CD14-positive monocyte (primary cell): ENCODE data around the gene TNNT1. TPM values are rescaled to one million over a fixed set of nuclear protein-coding genes. Genes with fewer than 3 reads are reported as not detected.
"Not testable (repeated sequence)": the region's sequence is repeated elsewhere in the genome, so short reads cannot be mapped to it uniquely, and the experiment has no call there.

Experiments used
- DNase-seq, 3 donors: peaks; one replicate each; pipeline ENCODE4 v3.0.0-alpha.2; 2011 to 2022
- H2AFZ ChIP-seq: 2 replicates; pipeline ENCODE4 v1.6.0; 2012; ENCODE audit warnings: mild to moderate bottlenecking, low read depth, low read length, inconsistent platforms; ENCODE audit not compliant: insufficient read depth, poor library complexity, severe bottlenecking
- H3K27ac ChIP-seq, 2 donors: 1 replicate in 1 of 2; 2 replicates in 1 of 2; pipeline ENCODE4 v1.5.1; 2012 to 2013; ENCODE audit warnings: low read length in 2 of 2, control low read depth in 1 of 2, inconsistent platforms in 1 of 2, low read depth in 1 of 2, mild to moderate bottlenecking in 1 of 2
- H3K27me3 ChIP-seq, 2 donors: one replicate each; pipeline versions ENCODE4 v1.6.0 to v1.6.1; 2011 to 2013; ENCODE audit warnings: low read length in 2 of 2; ENCODE audit not compliant: control insufficient read depth in 2 of 2, insufficient read depth in 2 of 2
- H3K36me3 ChIP-seq, 2 donors: replicated peaks in 1 of 2; 1 replicate in 1 of 2; 2 replicates in 1 of 2; pipeline versions ENCODE4 v1.5.1 to v1.6.1; 2012 to 2013; ENCODE audit warnings: low read length in 2 of 2, control low read depth in 1 of 2, inconsistent platforms in 1 of 2, mild to moderate bottlenecking in 1 of 2; ENCODE audit not compliant: insufficient read depth in 2 of 2, control insufficient read depth in 1 of 2
- H3K4me1 ChIP-seq, 2 donors: 1 replicate in 1 of 2; 2 replicates in 1 of 2; pipeline versions ENCODE4 v1.5.1 to v1.6.1; 2012 to 2013; ENCODE audit warnings: low read length in 2 of 2, control low read depth in 1 of 2, inconsistent platforms in 1 of 2, mild to moderate bottlenecking in 1 of 2, moderate library complexity in 1 of 2; ENCODE audit not compliant: insufficient read depth in 2 of 2, control insufficient read depth in 1 of 2
- H3K4me2 ChIP-seq: replicated peaks from 2 replicates; pipeline ENCODE3; 2012; ENCODE audit warnings: low read length, moderate library complexity, mild to moderate bottlenecking; ENCODE audit not compliant: poor library complexity, severe bottlenecking; ENCODE audit errors: extremely low read depth
- H3K4me3 ChIP-seq, 3 experiments: fragments of 200-600 bp in 1 of 3; sonication (generic) in 1 of 3; replicated peaks in 1 of 3; 1 replicate in 2 of 3; 2 replicates in 1 of 3; pipeline ENCODE4 v1.5.1; 2011 to 2013; ENCODE audit warnings: low read length in 3 of 3, mild to moderate bottlenecking in 3 of 3, control low read depth in 2 of 3, low read depth in 2 of 3, inconsistent platforms in 1 of 3, moderate library complexity in 1 of 3
- H3K79me2 ChIP-seq: 2 replicates; pipeline ENCODE4 v1.6.0; 2012; ENCODE audit warnings: mild to moderate bottlenecking, control low read depth, inconsistent platforms, low read length, moderate library complexity; ENCODE audit not compliant: insufficient read depth
- H3K9ac ChIP-seq: 2 replicates; pipeline ENCODE4 v1.6.0; 2017; ENCODE audit warnings: low read length, mild to moderate bottlenecking; ENCODE audit not compliant: insufficient read depth, poor library complexity, severe bottlenecking
- H3K9me3 ChIP-seq, 2 donors: replicated peaks in 1 of 2; 1 replicate in 1 of 2; 2 replicates in 1 of 2; pipeline versions ENCODE4 v1.5.1 to v1.6.1; 2012 to 2013; ENCODE audit warnings: low read length in 2 of 2, control low read depth in 1 of 2; ENCODE audit not compliant: control insufficient read depth in 1 of 2, insufficient read depth in 1 of 2
- H4K20me1 ChIP-seq: 2 replicates; pipeline ENCODE4 v1.6.0; 2012; ENCODE audit warnings: mild to moderate bottlenecking, low read length, control low read depth, moderate library complexity; ENCODE audit not compliant: insufficient read depth
- H3K27ac Mint-ChIP-seq, 7 donors: one replicate each; pipeline ENCODE4 v1.8.0; 2020; ENCODE audit warnings: mild to moderate bottlenecking in 7 of 7, mixed read lengths in 7 of 7, moderate library complexity in 6 of 7, inconsistent platforms in 2 of 7
- H3K27me3 Mint-ChIP-seq, 3 donors: one replicate each; pipeline ENCODE4 v1.8.0; 2021 to 2022; ENCODE audit warnings: low read depth in 3 of 3, mild to moderate bottlenecking in 3 of 3, mixed read lengths in 3 of 3, moderate library complexity in 3 of 3, inconsistent platforms in 1 of 3
- H3K36me3 Mint-ChIP-seq, 2 donors: one replicate each; pipeline ENCODE4 v1.8.0; 2020; ENCODE audit warnings: mixed read lengths in 2 of 2, inconsistent platforms in 1 of 2, mild to moderate bottlenecking in 1 of 2
- H3K4me1 Mint-ChIP-seq: one replicate; pipeline ENCODE4 v1.8.0; 2020; ENCODE audit warnings: mild to moderate bottlenecking, mixed read lengths
- H3K4me3 Mint-ChIP-seq, 2 donors: one replicate each; pipeline ENCODE4 v1.8.0; 2020; ENCODE audit warnings: mild to moderate bottlenecking in 2 of 2, mixed read lengths in 2 of 2, moderate library complexity in 1 of 2
- H3K9me3 Mint-ChIP-seq, 7 donors: one replicate each; pipeline ENCODE4 v1.8.0; 2020 to 2022; ENCODE audit warnings: mixed read lengths in 7 of 7, mild to moderate bottlenecking in 6 of 7, moderate library complexity in 6 of 7, inconsistent platforms in 2 of 7
- WGBS: methylation state at CpG from one replicate; pipeline ENCODE4 v1.1.5; 2013; ENCODE audit warnings: missing lambda C conversion rate; ENCODE audit not compliant: insufficient coverage; 5-methylcytosine and 5-hydroxymethylcytosine counted together
- intact Hi-C, 2 donors: fragments of 100-400 bp; cut with micrococcal nuclease; formaldehyde crosslinking; loops; one replicate each; pipeline versions ENCODE4 v1.15.0 to v1.15.1; 2023
- polyA plus RNA-seq, 3 donors: library from polyadenylated mRNA; depleted of rRNA in 1 of 3; unstranded in 2 of 3; stranded (reverse) in 1 of 3; fragments of 300-500 nt in 2 of 3; fragments of >200 nt in 1 of 3; fragmentation: Illumina TruSeq in 2 of 3; gene quantifications; 1 replicate in 2 of 3; 2 replicates in 1 of 3; pipeline ENCODE4 v1.2.3, GENCODE V29; 2012 to 2021
- TF ChIP-seq, protein P1 (sequence below): fragments of 200-600 bp; IDR thresholded peaks from one replicate; pipeline ENCODE4 v1.8.0; 2022; ENCODE audit warnings: antibody characterized with exemption, mild to moderate bottlenecking

Gene TNNT1
- polyA plus RNA-seq, 3 donors, result 9.4 to 41.9 (median 9.8) TPM

- H3K27me3 ChIP-seq, result peaks cover 20 to 86% of the 10 kb centered on the region in 2 donors
Measured at GRCh38 chr19:55172741-55173140, 23.7 kb upstream of the TNNT1 start.

DNA sequence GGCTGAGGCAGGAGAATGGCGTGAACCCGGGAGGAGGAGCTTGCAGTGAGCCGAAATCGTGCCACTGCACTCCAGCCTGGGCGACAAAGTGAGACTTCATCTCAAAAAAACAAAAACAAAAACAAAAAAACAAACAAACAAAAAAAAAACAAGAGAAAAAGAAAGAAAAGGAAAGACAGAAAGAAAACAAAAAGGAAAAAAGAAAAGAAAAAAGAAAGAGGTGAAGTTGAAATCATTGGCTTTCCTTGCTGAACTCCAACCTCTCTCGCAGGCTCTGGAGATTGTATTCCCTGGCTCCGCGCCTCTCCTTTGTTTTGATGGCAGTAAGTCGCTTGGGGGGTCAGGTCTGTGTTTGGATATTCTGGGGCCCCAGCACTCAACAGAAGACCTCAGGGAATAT, 23.3 kb upstream of the TNNT1 start:
- Histone ChIP-seq H3K27me3 (peaks cover 20 to 86% of the 10 kb centered on the region in 2 donors), H3K4me1 (peaks cover 10 to 19% of the 10 kb centered on the region in 2 donors), H3K9me3 (peaks cover 15 to 17% of the 10 kb centered on the region in 2 donors)
- H3K36me3 ChIP-seq, DNase-seq, H3K36me3 Mint-ChIP-seq, intact Hi-C loops, H3K9ac ChIP-seq, H3K27ac Mint-ChIP-seq, H3K4me3 ChIP-seq, H3K27ac ChIP-seq, H4K20me1 ChIP-seq, H2AFZ ChIP-seq, H3K79me2 ChIP-seq, H3K4me2 ChIP-seq: not testable (repeated sequence)
- Mint-ChIP-seq H3K4me1 (peaks cover 14% of the 10 kb centered on the region), H3K4me3 (peak overlapping the region in 1 of 2 donors; percentile 76), H3K27me3 (peaks cover 72 to 92% (median 91%) of the 10 kb centered on the region in 3 donors), H3K9me3 (peaks cover 4 to 39% (median 20%) of the 10 kb centered on the region in 7 donors)
- 53% methylated on average over 4 of the region's 9 CpGs for WGBS

More at GRCh38 chr19:55172741-55173140, 23.7 kb upstream of the TNNT1 start:
- Histone ChIP-seq H4K20me1 (no peaks in the 10 kb centered on the region), H2AFZ (no peak overlapping the region), H3K79me2 (no peaks in the 10 kb centered on the region), H3K9ac (no peak overlapping the region), H3K4me3 (no peak overlapping the region), H3K9me3 (peaks cover 15 to 17% of the 10 kb centered on the region in 2 donors), H3K27ac (no peak overlapping the region), H3K36me3 (no peaks in the 10 kb centered on the region), H3K4me2 (no peak overlapping the region), H3K4me1 (peaks cover 9 to 16% of the 10 kb centered on the region in 2 donors)
- peaks cover 74 to 92% (median 91%) of the 10 kb centered on the region in 3 donors for H3K27me3 Mint-ChIP-seq
- no peak for DNase-seq
- peaks cover 14% of the 10 kb centered on the region for H3K4me1 Mint-ChIP-seq
- WGBS, result 10% methylated on average over 2 of the region's 12 CpGs
- no peak overlapping the region for H3K27ac Mint-ChIP-seq
- H3K4me3 Mint-ChIP-seq, result peak overlapping the region in 1 of 2 donors; percentile 76
- H3K9me3 Mint-ChIP-seq, result peaks cover 4 to 37% (median 20%) of the 10 kb centered on the region in 7 donors
- H3K36me3 Mint-ChIP-seq, result peaks cover 0 to 2% of the 10 kb centered on the region in 2 donors
- intact Hi-C loops, result no loop called here
- TF ChIP-seq, protein P1, sequence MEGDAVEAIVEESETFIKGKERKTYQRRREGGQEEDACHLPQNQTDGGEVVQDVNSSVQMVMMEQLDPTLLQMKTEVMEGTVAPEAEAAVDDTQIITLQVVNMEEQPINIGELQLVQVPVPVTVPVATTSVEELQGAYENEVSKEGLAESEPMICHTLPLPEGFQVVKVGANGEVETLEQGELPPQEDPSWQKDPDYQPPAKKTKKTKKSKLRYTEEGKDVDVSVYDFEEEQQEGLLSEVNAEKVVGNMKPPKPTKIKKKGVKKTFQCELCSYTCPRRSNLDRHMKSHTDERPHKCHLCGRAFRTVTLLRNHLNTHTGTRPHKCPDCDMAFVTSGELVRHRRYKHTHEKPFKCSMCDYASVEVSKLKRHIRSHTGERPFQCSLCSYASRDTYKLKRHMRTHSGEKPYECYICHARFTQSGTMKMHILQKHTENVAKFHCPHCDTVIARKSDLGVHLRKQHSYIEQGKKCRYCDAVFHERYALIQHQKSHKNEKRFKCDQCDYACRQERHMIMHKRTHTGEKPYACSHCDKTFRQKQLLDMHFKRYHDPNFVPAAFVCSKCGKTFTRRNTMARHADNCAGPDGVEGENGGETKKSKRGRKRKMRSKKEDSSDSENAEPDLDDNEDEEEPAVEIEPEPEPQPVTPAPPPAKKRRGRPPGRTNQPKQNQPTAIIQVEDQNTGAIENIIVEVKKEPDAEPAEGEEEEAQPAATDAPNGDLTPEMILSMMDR, result no peak
